Measurements from ENCODE around the gene CD209. TPM values are rescaled to one million over a fixed set of nuclear protein-coding genes. Genes with fewer than 3 reads are reported as not detected.
"Not testable (repeated sequence)": the region's sequence is repeated elsewhere in the genome, so short reads cannot be mapped to it uniquely, and the experiment has no call there.

Gene CD209
- polyA plus RNA-seq (2013, experiment 1 of 2; ENCODE audit: insufficient read length) = 0.02 TPM
- polyA plus RNA-seq (2013, experiment 2 of 2; ENCODE audit: insufficient read length) = 0.02 TPM

GRCh38 chr19:7746903-7747884 is at the start of gene CD209:
TSS of gene CD209 (minus strand) at chr19:7747534. CDS start at chr19:7747511, 23 bp downstream.
- DNase-seq = no peak

- DNase-seq = peak; percentile 15
Observed at GRCh38 chr19:7795555-7796161, 48.3 kb upstream of the CD209 start.

GRCh38 chr19:7793493-7793892 is 46.2 kb upstream of the CD209 start:
- no peak for DNase-seq

- DNase-seq = not testable (repeated sequence)
Observed at GRCh38 chr19:7792701-7793100, 45.4 kb upstream of the CD209 start.

- no peak for DNase-seq
Observed at GRCh38 chr19:7792281-7792680, 44.9 kb upstream of the CD209 start.

- DNase-seq = no peak
Observed at GRCh38 chr19:7790416-7790815, 43.1 kb upstream of the CD209 start.

- no peak for DNase-seq
Observed at GRCh38 chr19:7789447-7789846, 42.1 kb upstream of the CD209 start.

GRCh38 chr19:7788933-7789323 is 41.6 kb upstream of the CD209 start:
- DNase-seq = no peak

- no peak for DNase-seq
Observed at GRCh38 chr19:7788178-7788932, 41.0 kb upstream of the CD209 start.

GRCh38 chr19:7787602-7788177 is 40.4 kb upstream of the CD209 start:
- DNase-seq = no peak

- no peak for DNase-seq
Observed at GRCh38 chr19:7787141-7787540, 39.8 kb upstream of the CD209 start.

GRCh38 chr19:7784856-7785255 is 37.5 kb upstream of the CD209 start:
- DNase-seq = no peak

GRCh38 chr19:7783991-7784423 is 36.7 kb upstream of the CD209 start:
- DNase-seq = peak; percentile 11

- DNase-seq = no peak
Observed at GRCh38 chr19:7781157-7781556, 33.8 kb upstream of the CD209 start.

GRCh38 chr19:7779631-7780486 is 32.5 kb upstream of the CD209 start:
- DNase-seq = no peak

- no peak for DNase-seq
Observed at GRCh38 chr19:7778081-7778480, 30.7 kb upstream of the CD209 start.

- DNase-seq = no peak
Observed at GRCh38 chr19:7775761-7776160, 28.4 kb upstream of the CD209 start.

GRCh38 chr19:7773841-7774240 is 26.5 kb upstream of the CD209 start:
- DNase-seq = no peak

GRCh38 chr19:7772752-7773291 is 25.5 kb upstream of the CD209 start:
- DNase-seq = peak; percentile 21

- DNase-seq = no peak
Observed at GRCh38 chr19:7771072-7771471, 23.7 kb upstream of the CD209 start.

GRCh38 chr19:7769171-7769570 is 21.8 kb upstream of the CD209 start:
- no peak for DNase-seq

Data from fibroblast of skin of back (primary cell).